ENCODE results near the gene PCDH1.

DNA sequence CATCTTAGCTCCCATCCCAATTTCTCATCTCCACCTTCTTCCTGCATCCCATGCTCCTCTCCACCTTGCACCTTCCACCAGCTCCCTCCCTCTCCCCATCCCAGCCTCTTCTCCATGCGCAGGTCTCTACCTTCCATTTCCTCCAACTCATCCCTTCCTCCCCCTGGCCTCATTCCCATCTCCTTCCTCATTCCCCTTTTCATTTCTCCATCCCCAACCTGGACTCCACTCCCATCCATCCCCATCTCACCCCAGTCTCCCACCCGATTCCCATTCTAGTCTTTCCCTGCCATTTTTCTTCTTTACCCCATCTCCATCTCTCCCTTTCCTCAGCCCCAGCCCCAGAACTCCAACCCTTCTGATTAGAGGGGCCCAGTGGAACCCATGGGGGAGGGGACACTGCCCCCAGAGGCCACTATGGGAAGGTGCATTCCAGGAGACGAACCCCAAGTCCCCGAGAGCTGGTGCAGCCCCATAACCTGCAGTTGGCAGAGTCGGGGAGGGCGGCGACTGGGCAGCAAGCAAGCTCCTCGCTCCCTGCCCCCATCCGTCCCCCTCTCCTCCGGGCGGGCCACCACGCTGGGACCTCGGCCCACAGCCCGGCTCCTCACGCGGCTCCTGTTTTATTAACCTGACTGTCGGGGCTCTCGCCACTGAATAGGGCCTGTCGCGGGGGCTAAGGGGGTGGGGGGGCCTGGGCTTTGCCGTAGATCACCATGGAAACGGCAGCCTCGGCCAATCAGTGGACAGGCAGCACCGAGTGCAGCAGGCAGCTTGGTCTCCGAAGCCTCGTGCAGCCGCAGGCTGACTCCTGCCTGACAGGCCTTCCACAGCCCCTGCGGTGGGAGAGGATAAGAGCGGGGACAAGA lies 66.7 kb downstream of the PCDH1 start:
- TF ChIP-seq POLR2AphosphoS5 (IDR thresholded peaks at IDR 0.05; ENCODE audit: low read depth, low read length) (no peak; the same call in 1 of the 2 replicates), SIX5 (IDR thresholded peaks at IDR 0.05; ENCODE audit: low read depth, low read length) (no peak), EZH2 (IDR thresholded peaks at IDR 0.05; ENCODE audit: low read depth, low read length, severe bottlenecking) (no peak)

All from H1 (cell line).